HG03025 (cell line): Measurements from ENCODE around the gene GRID1.
"Not testable (repeated sequence)": the region's sequence is repeated elsewhere in the genome, so short reads cannot be mapped to it uniquely, and the experiment has no call there.

Experiments used
- ATAC-seq: cut with Tn5 transposase; IDR thresholded peaks from one replicate; pipeline ENCODE4 v1.9.1; 2021; ENCODE audit warnings: mild to moderate bottlenecking, moderate library complexity; ENCODE audit not compliant: unreplicated experiment, low FRiP score

The GRID1 gene

GRCh38 chr10:85761906-85762445 is 604.6 kb downstream of the GRID1 start:
- ATAC-seq: no peak

GRCh38 chr10:85741626-85742300 is 624.8 kb downstream of the GRID1 start:
- ATAC-seq: peak; percentile 89

GRCh38 chr10:85735997-85736396 is 630.6 kb downstream of the GRID1 start:
- ATAC-seq: no peak

GRCh38 chr10:85734791-85735190 is 631.8 kb downstream of the GRID1 start:
- ATAC-seq: no peak

- ATAC-seq: no peak
Observed at GRCh38 chr10:85724215-85724614, 642.4 kb downstream of the GRID1 start.

GRCh38 chr10:85720931-85721590 is 645.5 kb downstream of the GRID1 start:
- no peak for ATAC-seq

GRCh38 chr10:85719408-85719807 is 647.2 kb downstream of the GRID1 start:
- no peak for ATAC-seq

- no peak for ATAC-seq
Observed at GRCh38 chr10:85713885-85714284, 652.7 kb downstream of the GRID1 start.

GRCh38 chr10:85702768-85703167 is 663.8 kb downstream of the GRID1 start:
- no peak for ATAC-seq

- not testable (repeated sequence) for ATAC-seq
Observed at GRCh38 chr10:85699066-85699465, 667.5 kb downstream of the GRID1 start.

- ATAC-seq: no peak
Observed at GRCh38 chr10:85696893-85697292, 669.7 kb downstream of the GRID1 start.

- ATAC-seq: no peak
Observed at GRCh38 chr10:85682621-85683020, 684.0 kb downstream of the GRID1 start.

GRCh38 chr10:85679710-85680109 is 686.9 kb downstream of the GRID1 start:
- no peak for ATAC-seq

GRCh38 chr10:85679061-85679460 is 687.5 kb downstream of the GRID1 start:
- no peak for ATAC-seq

GRCh38 chr10:85674851-85675250 is 691.7 kb downstream of the GRID1 start:
- ATAC-seq: no peak

- no peak for ATAC-seq
Observed at GRCh38 chr10:85673270-85673669, 693.3 kb downstream of the GRID1 start.

GRCh38 chr10:85671530-85671929 is 695.1 kb downstream of the GRID1 start:
- ATAC-seq: no peak

- no peak for ATAC-seq
Observed at GRCh38 chr10:85668522-85668921, 698.1 kb downstream of the GRID1 start.

- no peak for ATAC-seq
Observed at GRCh38 chr10:85667638-85668233, 698.9 kb downstream of the GRID1 start.

- no peak for ATAC-seq
Observed at GRCh38 chr10:85666987-85667386, 699.6 kb downstream of the GRID1 start.

- peak; percentile 90 for ATAC-seq
Observed at GRCh38 chr10:85666102-85666501, 700.5 kb downstream of the GRID1 start.

GRCh38 chr10:85665681-85666080 is 700.9 kb downstream of the GRID1 start:
- ATAC-seq: no peak
